Stimulated activated CD4-positive, alpha-beta T cell treated with anti-CD3 and anti-CD28 coated beads, Interleukin-2, amount 100 ng/mL, for 4 hours (primary cell): Measurements from ENCODE around the gene DNM3.

Experiments used
- DNase-seq: peaks from one replicate; pipeline ENCODE4 v3.0.0-alpha.2; 2020; ENCODE audit warnings: low read depth

The DNM3 gene

DNA sequence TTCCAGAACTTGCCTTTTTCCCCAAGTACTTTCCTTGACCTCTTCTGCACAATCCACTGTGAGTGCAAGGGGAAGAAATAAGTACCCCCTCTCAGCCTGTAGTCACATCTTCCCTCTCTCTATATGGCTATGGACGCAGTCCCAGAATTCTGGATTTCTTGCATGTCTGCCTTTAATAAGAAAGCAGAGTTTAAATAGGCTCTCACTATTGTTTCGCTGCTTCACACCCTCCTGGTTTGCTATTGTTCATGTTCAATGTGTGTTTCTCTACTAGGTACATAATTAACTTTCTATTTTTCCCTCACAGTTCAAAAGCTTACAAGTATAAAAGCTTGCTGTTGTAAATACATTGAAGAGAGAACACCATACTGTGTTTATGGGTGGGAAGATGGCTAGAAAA, 397.7 kb downstream of the DNM3 start:
- no peak for DNase-seq

DNA sequence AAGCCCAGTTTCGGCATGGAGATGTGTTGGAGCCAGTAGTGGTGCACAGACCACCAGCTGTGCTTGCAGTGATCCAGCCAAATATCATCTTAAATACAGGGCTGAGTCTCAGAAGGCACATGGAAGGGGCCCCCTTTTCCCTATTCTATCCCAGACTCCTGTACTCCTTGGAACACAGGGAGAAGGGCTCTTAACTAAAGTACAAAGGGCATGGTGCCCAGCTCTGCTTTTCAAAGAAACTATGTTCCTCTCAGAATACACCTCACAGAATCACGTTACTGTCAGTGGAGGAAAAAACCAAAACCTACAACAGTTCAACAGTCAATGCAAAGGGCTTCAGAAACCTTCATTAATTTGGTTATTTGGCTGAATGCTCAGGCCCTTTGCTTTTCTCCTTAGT, 398.6 kb downstream of the DNM3 start:
- no peak for DNase-seq

DNA sequence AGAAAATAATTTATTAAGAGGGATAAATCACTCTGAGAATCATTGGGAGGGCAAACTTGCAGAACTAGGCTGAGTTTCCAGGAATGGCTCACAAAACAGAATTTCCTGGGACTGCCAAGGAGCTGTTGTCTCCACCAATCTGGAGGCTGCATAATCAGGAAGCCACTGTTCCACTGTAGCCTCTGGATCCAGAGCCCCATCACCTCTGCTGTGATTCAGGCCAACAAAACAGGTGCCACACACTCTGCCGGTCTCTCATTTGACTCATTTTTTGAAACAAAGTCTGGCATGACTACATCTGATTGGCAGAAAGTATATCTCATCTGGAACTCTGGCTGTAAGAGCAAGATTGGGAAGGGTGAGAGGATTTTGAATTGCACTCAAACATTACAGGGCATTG, 400.2 kb downstream of the DNM3 start:
- no peak for DNase-seq

DNA sequence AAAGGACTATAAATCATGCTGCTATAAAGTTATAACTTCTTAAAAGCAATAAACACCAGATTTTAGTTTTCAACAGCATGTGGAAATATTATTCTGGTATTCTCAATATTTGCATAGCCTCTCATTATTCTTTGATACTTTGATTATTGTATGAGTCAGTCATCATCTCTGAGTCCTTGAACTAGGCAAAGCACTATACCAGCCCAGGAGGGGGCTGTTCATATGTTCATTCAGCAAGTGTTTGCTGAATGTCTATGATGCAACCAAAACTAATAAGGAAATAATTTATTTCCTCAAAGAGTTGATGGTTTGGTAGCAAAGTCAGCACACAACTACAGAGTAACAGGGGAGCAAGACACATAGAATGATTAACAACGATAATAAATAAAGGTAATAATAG, 403.6 kb downstream of the DNM3 start:
- DNase-seq = no peak

DNA sequence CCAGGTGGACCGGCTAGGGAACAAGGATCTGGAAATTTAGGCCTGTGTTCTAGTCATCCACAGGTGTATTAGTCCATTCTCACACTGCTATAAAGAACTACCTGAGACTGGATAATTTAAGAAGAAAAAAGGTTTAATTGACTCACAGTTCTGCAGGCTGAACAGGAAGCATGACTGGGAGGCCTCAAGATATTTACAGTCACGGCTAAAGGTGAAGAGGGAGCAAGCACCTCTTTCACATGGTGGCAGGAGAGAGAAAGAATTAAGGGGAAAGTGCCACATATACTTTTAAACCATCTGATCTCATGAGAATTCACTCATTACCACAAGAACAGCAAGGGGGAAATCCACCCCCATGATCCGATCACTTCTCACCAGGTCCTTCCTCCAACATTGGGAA, 404.5 kb downstream of the DNM3 start:
- no peak for DNase-seq

DNA sequence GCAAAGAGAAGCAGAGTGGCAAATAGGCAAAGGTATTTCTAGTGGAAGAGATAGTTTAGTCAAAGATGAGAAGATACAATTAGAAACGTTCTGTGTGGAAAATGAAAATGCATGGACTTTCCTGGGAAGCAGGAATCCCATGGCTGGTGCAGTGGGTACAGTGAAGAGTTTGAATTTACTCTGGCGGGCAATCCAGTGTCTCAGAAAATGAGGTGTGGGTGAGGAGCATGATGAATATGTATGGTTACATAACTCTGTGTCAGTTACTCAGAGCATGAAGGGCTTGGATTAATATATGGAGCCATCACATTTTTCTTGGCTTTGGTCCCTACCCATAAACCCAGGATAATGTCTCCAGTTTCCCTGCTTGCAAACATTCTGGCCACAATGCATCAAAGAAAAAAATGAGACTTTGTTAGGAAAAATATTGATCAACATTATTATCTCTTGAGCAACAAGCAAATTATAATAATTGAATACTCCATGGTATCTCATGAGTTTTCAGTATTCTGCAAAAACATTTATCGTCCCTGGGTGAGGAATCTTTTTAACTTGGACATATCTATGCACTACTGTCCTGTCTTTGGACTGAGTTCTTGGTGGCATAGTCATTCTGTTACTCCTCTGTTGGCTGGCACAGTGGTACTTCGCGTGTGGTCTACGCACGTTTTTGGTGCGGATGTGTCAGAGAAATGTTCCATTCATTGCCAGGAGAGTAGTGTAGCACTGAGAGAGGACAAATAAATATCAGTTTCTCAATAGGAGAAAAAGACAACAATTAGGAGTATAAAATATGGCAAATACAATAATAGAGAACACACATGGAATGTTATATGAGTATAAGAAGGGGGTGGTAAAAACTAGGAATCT, 405.5 kb downstream of the DNM3 start:
- DNase-seq = no peak

DNA sequence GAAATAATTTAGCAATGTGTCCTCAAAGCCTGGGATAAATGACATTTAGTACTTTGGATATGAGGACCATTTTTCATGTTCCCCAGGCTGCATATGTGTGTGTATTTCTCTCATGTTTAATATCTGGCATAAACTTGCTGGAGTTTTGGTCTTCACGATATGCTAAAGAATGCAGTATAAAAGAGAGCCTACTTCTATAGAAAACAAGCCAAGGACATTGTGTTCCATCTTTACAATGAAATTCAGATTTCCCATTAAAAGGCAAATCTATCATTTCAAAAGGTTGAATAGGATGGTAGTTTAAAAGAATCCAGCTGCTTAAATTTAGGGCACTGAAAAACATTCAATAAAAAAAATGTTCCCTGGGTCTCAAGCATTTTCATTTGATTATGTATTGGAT, 410.2 kb downstream of the DNM3 start:
- DNase-seq = no peak

DNA sequence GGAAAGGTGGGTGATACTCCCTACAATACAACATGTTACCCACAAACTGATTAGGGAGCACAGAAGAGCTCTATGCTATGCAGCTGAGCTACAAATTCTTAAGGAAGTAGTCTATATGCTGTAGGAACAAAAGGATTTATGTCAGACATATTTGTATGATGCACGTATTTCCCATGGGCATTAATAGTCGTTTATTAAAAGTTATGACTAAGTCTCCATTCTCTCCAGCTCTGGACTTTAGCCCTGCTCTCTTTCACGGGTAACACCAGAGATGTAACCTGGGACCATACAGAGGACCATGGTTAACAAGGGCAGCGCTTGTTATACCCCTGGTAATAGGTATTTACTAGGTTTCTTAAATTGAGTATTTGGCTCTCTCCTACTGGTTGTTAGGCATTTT, 411.0 kb downstream of the DNM3 start:
- DNase-seq = no peak

DNA sequence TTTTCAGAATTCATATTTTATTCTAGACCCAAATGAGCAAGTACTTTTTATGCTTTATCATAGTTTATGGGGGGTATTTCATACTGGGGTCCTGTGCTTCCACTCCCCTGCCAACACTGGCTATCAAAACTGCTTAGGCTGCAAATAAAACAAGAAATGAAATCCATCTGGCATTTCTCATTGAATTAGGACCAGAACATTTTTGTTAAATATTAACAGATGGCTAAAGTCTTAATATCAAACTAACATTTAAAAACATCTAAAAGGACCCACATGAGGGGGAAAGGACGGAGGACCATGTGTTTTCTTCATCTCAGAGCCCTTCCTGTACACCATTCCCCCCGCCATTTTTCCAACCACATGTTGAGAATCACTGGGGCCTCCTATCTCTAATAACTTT, 411.7 kb downstream of the DNM3 start:
- no peak for DNase-seq

DNA sequence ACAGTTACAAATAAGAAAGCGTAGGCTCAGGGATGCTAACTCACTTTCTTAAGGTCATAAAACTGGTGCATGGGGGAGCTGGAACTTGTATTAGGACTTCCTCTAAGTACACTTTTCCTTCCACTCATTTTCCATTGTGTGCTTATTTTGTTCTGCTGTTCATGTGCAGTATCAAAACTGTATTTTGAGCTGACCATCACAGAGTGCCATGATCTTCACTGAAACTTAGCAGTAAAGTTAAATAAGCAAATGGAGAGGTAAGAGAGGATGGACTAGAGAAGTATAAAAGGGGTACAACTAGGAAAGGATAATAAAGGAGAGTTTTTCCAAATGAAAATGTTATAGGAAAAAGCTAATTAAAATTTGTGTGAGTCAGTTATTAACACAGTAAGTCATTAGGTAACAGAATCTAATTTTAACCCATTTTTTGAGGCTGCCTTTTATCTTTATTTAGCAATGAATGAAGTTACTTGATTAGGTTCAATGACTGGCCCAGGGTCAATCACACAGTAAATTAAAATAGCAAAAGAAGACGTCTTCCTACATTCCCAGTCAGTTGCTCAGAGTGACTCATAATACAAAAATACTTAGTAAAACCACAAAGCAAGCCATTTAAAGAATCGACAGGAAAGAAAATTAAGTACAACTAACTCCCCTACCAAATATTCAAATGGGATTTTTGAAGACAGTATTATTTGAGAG, 413.4 kb downstream of the DNM3 start:
- DNase-seq = no peak

DNA sequence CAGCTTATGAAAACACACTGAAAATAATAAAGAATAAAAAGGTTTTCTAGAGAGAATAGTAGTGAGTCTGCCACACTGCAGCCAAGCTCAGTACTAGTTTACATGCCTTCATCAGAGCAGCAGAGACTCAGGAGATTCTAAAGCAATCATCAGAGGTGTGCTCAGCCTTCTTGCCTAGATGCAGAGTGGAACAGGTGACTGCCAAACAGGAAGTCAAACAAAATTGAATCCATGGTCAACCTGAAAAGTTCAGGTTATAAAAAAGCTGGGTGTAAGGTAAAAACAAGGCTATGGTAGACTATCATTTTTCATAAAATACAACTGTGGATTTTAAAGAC, 413.9 kb downstream of the DNM3 start:
- DNase-seq = no peak

DNA sequence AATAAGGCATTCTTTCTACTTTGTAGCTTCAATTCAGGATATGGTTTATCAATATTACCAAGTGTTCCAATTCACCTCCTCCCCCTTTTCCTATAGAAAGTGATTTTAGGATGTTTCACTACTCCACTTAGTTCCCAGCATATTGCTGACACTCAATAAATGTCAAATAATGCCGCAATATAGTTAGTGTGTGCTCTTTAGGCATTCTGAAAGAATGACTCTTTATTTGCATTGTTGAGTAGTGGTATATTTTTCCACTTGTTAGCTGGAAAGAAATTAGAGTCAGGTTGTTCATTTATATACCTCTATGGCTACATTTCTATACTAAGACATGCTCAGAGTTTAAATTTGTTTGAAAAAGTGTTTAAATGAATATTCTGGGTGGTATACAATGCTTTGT, 424.6 kb downstream of the DNM3 start:
- DNase-seq = no peak

DNA sequence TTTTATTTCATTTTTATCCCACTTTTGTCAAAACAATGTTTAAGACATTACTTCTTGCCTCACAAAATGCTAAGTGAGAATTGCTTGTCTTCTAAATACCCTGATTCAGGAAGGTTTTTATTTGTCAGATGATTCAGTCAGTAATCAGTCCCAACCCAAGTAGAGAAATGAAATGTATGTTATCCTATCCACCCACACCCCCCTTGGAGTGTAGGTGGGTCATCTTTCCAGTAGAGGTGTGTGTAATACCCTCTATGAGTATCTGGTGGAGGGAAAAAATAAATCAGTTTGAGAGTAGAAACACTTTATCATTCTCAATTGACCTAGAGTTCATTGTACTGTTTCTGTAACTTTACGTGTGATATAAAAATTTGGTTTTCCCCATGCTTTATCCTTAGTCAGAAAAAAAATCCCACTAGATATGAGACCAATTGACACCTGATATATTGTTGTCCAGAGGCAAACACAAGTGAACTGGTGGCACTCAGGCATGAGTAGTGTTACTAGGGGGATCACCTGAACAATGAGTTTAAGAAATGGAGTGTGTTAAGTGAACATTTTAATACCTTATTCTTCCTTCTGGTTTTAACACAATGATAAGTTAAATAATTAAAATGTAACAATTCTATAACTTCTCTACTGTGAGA, 425.4 kb downstream of the DNM3 start:
- DNase-seq = no peak

DNA sequence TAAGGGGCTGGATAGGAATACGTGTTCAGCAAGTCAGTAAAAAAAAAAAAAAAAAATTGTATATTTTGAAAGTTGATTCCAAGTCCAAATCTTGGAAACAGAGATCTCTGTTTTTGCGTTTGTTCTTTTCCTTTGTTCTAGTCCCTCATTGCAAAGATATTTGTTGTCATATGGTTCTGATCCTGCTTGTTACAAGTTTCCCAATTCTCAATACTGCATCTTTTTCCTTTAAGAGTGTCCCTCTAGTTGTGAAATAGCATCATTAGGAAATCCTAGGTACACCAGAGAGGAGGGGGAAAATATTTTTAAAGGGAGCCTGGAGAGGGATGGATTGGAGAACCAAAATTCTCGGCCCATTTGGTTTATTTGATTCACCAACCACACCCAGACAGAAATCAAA, 426.9 kb downstream of the DNM3 start:
- no peak for DNase-seq

DNA sequence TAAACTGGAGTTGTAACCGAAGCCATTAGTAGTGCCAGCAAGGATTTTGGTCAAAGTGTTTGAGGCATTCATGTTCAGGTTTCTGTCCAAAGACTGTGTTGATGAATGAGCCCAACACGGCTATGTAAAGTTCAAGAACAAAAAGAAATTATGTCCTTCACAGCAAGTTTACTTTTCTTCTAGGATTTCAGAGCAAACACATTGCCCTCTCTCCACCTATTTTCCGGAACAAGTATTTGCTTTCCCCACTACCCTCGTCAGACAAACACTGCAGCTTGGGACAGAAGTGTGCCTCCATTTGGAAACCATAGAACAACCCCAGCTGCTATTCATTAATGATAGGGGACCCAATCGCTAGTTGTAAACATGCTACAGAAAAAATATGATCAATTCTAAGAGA, 427.8 kb downstream of the DNM3 start:
- no peak for DNase-seq

DNA sequence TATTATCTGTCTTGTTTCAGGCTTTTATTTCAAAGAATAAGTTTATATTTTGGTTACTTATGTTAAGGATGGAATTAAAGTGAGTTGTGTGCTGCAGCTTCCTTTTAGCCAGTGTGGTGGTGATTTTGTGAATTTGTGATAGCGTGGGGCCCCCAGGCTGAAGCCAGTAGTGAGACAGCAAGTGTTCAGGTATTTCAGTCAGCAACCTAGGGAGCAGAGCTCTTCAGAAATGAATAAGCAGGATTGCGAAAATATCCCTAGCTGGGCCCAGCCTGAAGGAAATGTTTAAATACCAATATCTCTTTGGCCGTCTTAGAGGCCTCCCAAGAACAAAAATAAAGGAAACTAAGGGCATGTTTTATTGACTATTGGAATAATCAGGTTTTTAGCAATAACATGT, 428.3 kb downstream of the DNM3 start:
- DNase-seq = no peak

DNA sequence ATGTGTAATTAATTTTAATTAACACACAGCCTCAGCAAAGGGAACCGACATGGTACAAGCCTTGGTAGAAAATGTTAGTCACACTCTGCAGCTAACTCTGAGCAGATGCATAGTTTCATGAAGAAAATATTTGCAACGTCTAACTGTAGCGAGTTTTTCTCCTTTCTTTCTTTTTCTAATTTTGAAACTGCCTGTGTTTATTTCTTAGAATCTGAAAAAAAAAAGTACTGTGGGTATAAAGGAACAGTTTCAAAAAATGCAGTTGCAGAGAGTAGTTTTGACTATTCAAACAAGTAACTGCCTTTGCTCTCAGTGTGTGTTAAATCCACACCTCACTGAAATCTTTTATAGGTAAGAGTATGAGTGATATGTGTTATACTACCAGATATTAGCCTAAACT, 429.3 kb downstream of the DNM3 start:
- no peak for DNase-seq

DNA sequence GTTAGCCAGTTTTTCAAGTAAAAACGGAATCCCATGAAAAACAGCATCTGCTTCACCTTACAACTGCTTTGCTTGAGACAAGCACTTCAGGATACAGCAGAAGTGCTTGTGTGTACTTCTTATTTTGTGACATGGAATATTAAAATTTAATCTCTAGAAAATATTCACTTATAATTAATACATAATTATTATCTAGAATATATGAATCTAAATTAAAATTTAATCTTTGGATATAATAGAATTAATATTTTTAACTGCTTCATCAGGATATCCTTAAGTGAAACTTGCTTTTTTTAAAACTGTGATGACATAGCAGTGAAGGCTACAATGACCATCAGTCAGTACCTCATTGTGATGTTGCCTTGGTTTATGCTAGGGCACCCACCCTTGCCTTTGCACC, 430.8 kb downstream of the DNM3 start:
- no peak for DNase-seq

DNA sequence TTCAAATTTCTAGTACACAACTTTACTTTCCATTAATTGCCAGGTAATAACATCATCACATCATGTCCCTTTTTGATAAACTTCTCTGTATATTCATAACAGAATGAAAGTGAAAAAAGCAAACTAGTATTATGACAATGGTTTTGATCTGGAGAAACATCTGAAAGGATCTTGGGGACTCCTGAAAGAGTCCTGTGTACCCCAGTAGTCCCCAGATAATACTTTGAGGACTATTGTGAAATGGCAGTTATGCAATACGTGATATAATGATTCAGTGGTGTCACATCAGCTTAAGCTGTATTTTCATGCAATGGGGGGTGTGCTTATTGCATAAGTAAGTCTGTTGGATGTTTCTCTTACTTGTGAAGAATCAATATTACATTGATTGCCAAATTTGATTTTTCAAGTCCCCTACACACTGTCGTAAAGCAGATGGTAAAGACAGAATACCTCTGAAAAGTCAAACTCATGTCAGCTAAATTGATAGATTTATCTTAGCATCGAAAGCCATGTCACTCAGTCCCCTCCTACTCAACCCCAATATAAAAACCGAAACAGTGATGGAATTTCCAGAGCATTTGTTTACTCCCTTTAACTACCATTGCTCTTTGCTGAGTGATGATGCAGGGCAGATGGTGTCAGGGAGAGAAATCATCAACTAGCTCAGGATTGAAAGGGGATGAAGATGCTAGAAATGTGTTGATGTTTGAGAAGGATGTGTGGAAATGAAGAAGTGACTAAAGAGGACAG, 432.5 kb downstream of the DNM3 start:
- DNase-seq = no peak

DNA sequence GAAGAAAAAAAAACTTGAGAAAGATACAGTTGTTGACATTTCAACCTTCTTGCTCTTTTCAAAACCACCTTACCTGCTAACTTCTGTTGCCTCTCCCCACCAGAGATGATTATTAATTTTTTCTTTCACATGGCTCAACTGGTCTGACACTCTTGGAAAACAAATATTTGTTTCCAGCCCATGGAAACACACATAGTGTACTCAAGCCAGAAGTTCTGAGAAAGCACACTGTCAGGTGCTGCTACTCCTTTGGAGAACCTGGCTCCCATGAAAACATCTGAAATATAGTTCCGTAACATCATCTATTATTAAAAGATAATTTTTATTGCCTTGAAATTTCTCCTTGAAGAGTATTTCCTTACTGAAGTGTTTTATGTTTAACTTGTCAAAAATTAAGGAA, 434.2 kb downstream of the DNM3 start:
- no peak for DNase-seq

DNA sequence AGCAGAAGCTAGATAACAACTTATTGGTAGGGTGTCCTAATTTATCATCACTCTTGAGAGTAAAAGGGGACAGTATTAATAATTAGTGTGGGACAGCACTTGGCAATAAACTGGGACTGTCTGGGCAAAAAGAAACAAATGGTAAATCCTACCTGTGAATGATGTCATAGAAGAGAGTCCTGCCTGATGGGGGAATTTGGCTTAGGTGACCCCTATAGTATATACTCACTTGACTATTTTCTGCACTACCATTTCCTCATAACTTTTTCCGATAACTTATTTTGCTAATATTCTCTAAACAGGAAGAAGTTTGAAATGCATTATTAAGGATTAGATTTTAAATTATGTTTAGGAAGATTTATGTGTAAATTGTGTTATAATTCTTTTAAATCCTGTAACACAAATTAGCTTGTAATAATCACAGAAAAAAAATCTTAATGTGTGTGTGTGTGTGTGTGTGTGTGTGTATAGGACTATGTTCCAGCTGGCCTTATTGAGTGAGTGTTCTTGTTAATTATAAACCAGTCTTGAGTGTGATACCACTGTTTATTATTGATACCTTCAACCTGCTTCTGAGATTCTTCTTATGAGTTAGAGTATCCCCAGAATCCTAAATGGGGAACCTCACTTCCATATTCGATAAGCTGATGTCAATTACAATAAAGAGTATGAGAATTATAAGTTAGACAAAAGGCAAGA, 435.0 kb downstream of the DNM3 start:
- no peak for DNase-seq

DNA sequence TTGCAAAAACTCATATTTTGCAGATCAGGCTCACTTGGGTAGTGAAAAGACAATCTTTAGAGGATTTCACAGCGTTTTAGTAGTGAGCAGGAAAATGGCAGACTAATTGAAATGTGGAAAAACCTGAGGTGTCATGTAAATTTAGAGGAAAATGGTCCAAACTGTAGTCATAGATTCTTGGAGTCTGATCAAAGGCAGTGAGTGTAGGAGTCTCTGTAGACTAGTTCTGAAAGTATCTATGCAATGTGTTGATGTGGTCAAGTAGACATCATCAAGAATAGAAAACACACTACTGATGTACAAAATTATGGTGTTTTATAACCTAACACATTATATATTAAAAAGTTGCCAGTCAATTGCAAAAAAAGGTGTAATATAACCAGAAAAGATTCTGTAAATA, 436.0 kb downstream of the DNM3 start:
- no peak for DNase-seq
